ENCODE measurements around the gene SFXN5. TPM values are rescaled to one million over a fixed set of nuclear protein-coding genes. Genes with fewer than 3 reads are reported as not detected.

Gene SFXN5
- total RNA-seq, 2 donors from 2014 or later = 12.8 to 23.2 TPM

GRCh38 chr2:72917877-72918553, 153.5 kb downstream of the SFXN5 start:
- H3K4me3 ChIP-seq = peak overlapping the region; percentile 14 to 30
- H3K27me3 ChIP-seq (replicated peaks; ENCODE audit: insufficient read depth) = peaks cover 66% of the 10 kb centered on the region
- 2% methylated on average over 64 of the region's 89 CpGs for WGBS
- no peaks in the 10 kb centered on the region for H3K9me3 ChIP-seq
- intact Hi-C loops (cut with DNase I) = no loop called here
- no peak for DNase-seq (ENCODE audit: low spot score)
- no peak overlapping the region for H3K27ac ChIP-seq
- no peaks in the 10 kb centered on the region for H3K36me3 ChIP-seq
- TF ChIP-seq POLR2A (IDR thresholded peaks at IDR 0.05) = no peak
- TF ChIP-seq CTCF (IDR thresholded peaks at IDR 0.05) = no peak
- TF ChIP-seq POLR2AphosphoS5 (IDR thresholded peaks at IDR 0.05) = no peak
- peaks cover 24% of the 10 kb centered on the region for H3K4me1 ChIP-seq (replicated peaks)

- DNase-seq (ENCODE audit: low spot score) = peak; percentile 67
- intact Hi-C loops (cut with DNase I) = no loop called here
- TF ChIP-seq POLR2A (IDR thresholded peaks at IDR 0.05) (no peak), POLR2AphosphoS5 (IDR thresholded peaks at IDR 0.05) (peak; percentile 29), CTCF (IDR thresholded peaks at IDR 0.05) (no peak)
- H3K9me3 ChIP-seq = no peaks in the 10 kb centered on the region
- no peaks in the 10 kb centered on the region for H3K36me3 ChIP-seq
- H3K4me3 ChIP-seq = peak within 1 kb of the TSS; percentile 14 to 30
- 0% methylated on average over 24 of the region's 82 CpGs for WGBS
- H3K27me3 ChIP-seq (replicated peaks; ENCODE audit: insufficient read depth) = peaks cover 60% of the 10 kb centered on the region
- no peak within 1 kb of the TSS for H3K27ac ChIP-seq
- H3K4me1 ChIP-seq (replicated peaks) = peaks cover 24% of the 10 kb centered on the region
These were observed 154.2 kb downstream of the SFXN5 start, which contains the start of gene EMX1 for GRCh38 chr2:72917138-72917876. Gene EMX1 (plus strand): TSS chr2:72917519. CDS start chr2:72917853, 334 bp downstream.

- peaks cover 24% of the 10 kb centered on the region for H3K4me1 ChIP-seq (replicated peaks)
- no peak for TF ChIP-seq POLR2AphosphoS5 (IDR thresholded peaks at IDR 0.05)
- no peak overlapping the region for H3K27ac ChIP-seq
- intact Hi-C loops (cut with DNase I) = no loop called here
- peaks cover 55% of the 10 kb centered on the region for H3K27me3 ChIP-seq (replicated peaks; ENCODE audit: insufficient read depth)
- peak overlapping the region; percentile 14 to 30 for H3K4me3 ChIP-seq
- H3K36me3 ChIP-seq = no peaks in the 10 kb centered on the region
- DNase-seq (ENCODE audit: low spot score) = no peak
- WGBS = 3% methylated on average over 29 of the region's 29 CpGs
- no peaks in the 10 kb centered on the region for H3K9me3 ChIP-seq
These were observed 154.8 kb downstream of the SFXN5 start for GRCh38 chr2:72916743-72917137.

DNA sequence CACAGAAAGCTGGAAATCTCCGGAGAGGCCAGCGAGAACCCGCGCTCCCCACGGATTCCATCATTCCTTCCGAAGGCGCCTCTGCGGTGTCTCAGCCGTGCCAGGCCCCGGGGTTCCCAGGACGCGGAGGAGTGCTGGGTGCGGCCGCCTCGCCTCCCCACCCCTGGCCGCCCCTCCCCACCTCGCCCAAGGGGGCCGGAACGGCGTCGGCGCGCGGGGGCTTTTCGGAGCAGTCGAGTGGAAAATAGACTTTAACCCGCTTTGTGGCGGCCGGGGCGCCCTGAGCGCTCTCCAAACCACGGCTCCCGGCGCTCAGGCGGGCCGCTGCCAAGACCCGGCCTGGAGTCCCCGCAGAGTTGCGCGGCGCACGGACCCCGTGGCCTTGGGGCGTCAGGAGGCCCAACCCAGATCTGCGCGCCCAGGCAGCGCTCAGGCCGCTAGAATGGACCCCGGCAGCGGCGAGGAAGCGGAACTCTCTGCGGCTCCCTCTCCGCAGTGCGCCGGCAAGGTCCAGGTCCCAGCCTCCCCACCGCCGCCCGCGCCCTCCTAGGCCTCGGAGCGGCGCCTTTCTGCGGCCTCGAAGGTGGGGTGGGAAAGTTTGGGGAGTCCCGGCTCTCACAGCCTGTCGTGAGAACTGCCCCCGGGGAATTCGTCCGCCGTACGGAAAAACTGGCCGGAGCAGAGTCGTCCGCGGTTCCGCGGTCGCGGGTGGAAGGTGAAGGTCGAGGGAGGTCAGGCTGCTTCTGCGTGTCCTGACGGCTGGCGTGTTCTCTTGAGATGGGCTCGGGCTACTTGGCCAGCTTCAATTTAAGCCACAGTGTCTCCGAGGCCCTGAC, 155.4 kb downstream of the SFXN5 start:
- intact Hi-C loops (cut with DNase I) = no loop called here
- H3K36me3 ChIP-seq = no peaks in the 10 kb centered on the region
- H3K9me3 ChIP-seq = no peaks in the 10 kb centered on the region
- 2% methylated on average over 64 of the region's 86 CpGs for WGBS
- peak; percentile 35 for DNase-seq (ENCODE audit: low spot score)
- TF ChIP-seq POLR2A (IDR thresholded peaks at IDR 0.05) = no peak
- TF ChIP-seq CTCF (IDR thresholded peaks at IDR 0.05) = no peak
- peak; percentile 64 for TF ChIP-seq POLR2AphosphoS5 (IDR thresholded peaks at IDR 0.05)
- H3K4me1 ChIP-seq (replicated peaks) = peaks cover 24% of the 10 kb centered on the region
- H3K27me3 ChIP-seq (replicated peaks; ENCODE audit: insufficient read depth) = peaks cover 51% of the 10 kb centered on the region
- H3K27ac ChIP-seq = no peak overlapping the region
- H3K4me3 ChIP-seq = peak overlapping the region; percentile 16 to 30

GRCh38 chr2:72915320-72915906, 156.1 kb downstream of the SFXN5 start:
- Histone ChIP-seq H3K36me3 (no peaks in the 10 kb centered on the region), H3K4me1 (replicated peaks) (peaks cover 22% of the 10 kb centered on the region), H3K4me3 (peak overlapping the region in 1 of 2 donors; percentile 16), H3K9me3 (no peaks in the 10 kb centered on the region), H3K27me3 (replicated peaks; ENCODE audit: insufficient read depth) (peaks cover 45% of the 10 kb centered on the region), H3K27ac (no peak overlapping the region)
- no peak for DNase-seq (ENCODE audit: low spot score)
- intact Hi-C loops (cut with DNase I) = no loop called here
- WGBS = 4% methylated on average over 26 of the region's 26 CpGs
- TF ChIP-seq CTCF (IDR thresholded peaks at IDR 0.05) = no peak
- no peak for TF ChIP-seq POLR2AphosphoS5 (IDR thresholded peaks at IDR 0.05)
- TF ChIP-seq POLR2A (IDR thresholded peaks at IDR 0.05) = no peak

Data from prostate gland (tissue), 2 donors.